Heart left ventricle (tissue), 13 donors: ENCODE measurements around the gene SSNA1.

Experiments used
- CTCF ChIP-seq, 12 donors: fragments of 200-600 bp; sonication (generic) in 4 of 12; IDR thresholded peaks; one replicate each; pipeline versions ENCODE4 v1.5.0 to v1.8.0; 2018 to 2022; ENCODE audit warnings: antibody characterized with exemption in 12 of 12, mild to moderate bottlenecking in 5 of 12
- POLR2A ChIP-seq, 2 donors: fragments of 450-650 bp; IDR thresholded peaks; one replicate each; pipeline ENCODE4 v1.6.1; 2017; ENCODE audit warnings: antibody characterized with exemption in 2 of 2, mild to moderate bottlenecking in 2 of 2, moderate library complexity in 2 of 2
- donor health status: ischemic (EF 13 %, LVEDD 7.1; RV severe dilation, severe dysfunction).
- donor health status: DM: no; HTN: yes; CAD: no.
- donor health status: DM: no; HTN: no; CAD: no.
- donor health status: ischemic (EF 25% LVEDD 6.9; RV normal size, moderate dysfunction).
- donor health status: ischemic (EF 25% LVEDD 5.7; RV mildly dilated, moderate dysfunction).
- donor health status: ischemic (EF 35%, LVEDD 5.7; RV mildly dilated, moderate dysfunction).
- donor health status: nonischemic (EF 11% LVEDD 7.7; RV severe dilation, severe dysfunction).
- donor health status: DM: yes; HTN: yes; CAD: no.
- donor health status: PGD.
- donor health status: ischemic (EF 29% LVEDD 5.4; RV normal size, mild dysfunction).
- donor health status: nonischemic (EF 23%, LVEDD 6.1; RV moderate dilation, normal function).

GRCh38 chr9:137206602-137207001 is 18.1 kb downstream of the SSNA1 start:
- no peak for TF ChIP-seq CTCF (IDR thresholded peaks at IDR 0.05)
- TF ChIP-seq POLR2A (IDR thresholded peaks at IDR 0.05): no peak
